RCC 7860 (cell line): ENCODE results near the gene SYTL3.
"Not testable (repeated sequence)": the region's sequence is repeated elsewhere in the genome, so short reads cannot be mapped to it uniquely, and the experiment has no call there.

Source experiments
- DNase-seq: peaks from one replicate; pipeline ENCODE4 v3.0.0-alpha.2; 2015; ENCODE audit warnings: low spot score
- FAIRE-seq: peaks from 2 replicates; lab custom pipeline; 2012; peaks lifted over from hg19 to GRCh38; lab: Jason Lieb, UNC

Gene SYTL3

GRCh38 chr6:158661156-158661685 is 11.4 kb downstream of the SYTL3 start:
- FAIRE-seq (no peak), DNase-seq (no peak)

- FAIRE-seq (no peak), DNase-seq (no peak)
These were observed 12.7 kb downstream of the SYTL3 start for GRCh38 chr6:158662607-158662953.

GRCh38 chr6:158662954-158663624 is 13.2 kb downstream of the SYTL3 start:
- DNase-seq, result no peak
- no peak for FAIRE-seq

- no peak for FAIRE-seq
- no peak for DNase-seq
These were observed 13.8 kb downstream of the SYTL3 start for GRCh38 chr6:158663625-158664165.

- FAIRE-seq (no peak), DNase-seq (no peak)
These were observed 15.5 kb downstream of the SYTL3 start for GRCh38 chr6:158665332-158665731.

GRCh38 chr6:158666628-158667359 is 16.9 kb downstream of the SYTL3 start:
- FAIRE-seq, result no peak
- no peak for DNase-seq

- FAIRE-seq (no peak), DNase-seq (no peak)
These were observed 17.6 kb downstream of the SYTL3 start for GRCh38 chr6:158667360-158667981.

- DNase-seq, result no peak
- no peak for FAIRE-seq
These were observed 18.9 kb downstream of the SYTL3 start for GRCh38 chr6:158668707-158669103.

GRCh38 chr6:158669145-158670035 is 19.5 kb downstream of the SYTL3 start:
- FAIRE-seq (peak; percentile 51), DNase-seq (peak; percentile 31)

- DNase-seq, FAIRE-seq: not testable (repeated sequence)
These were observed 22.3 kb downstream of the SYTL3 start for GRCh38 chr6:158672119-158672518.

GRCh38 chr6:158672726-158673125 is 22.9 kb downstream of the SYTL3 start:
- FAIRE-seq (no peak), DNase-seq (no peak)

GRCh38 chr6:158674342-158675131 is 24.7 kb downstream of the SYTL3 start:
- DNase-seq, result no peak
- FAIRE-seq, result no peak

- not testable (repeated sequence) for DNase-seq, FAIRE-seq
These were observed 27.2 kb downstream of the SYTL3 start for GRCh38 chr6:158677094-158677493.

GRCh38 chr6:158677906-158678578 is 28.2 kb downstream of the SYTL3 start:
- FAIRE-seq (no peak), DNase-seq (no peak)

GRCh38 chr6:158680015-158680414 is 30.2 kb downstream of the SYTL3 start:
- FAIRE-seq, result no peak

GRCh38 chr6:158680481-158680880 is 30.6 kb downstream of the SYTL3 start:
- no peak for DNase-seq
- FAIRE-seq, result no peak

More at GRCh38 chr6:158680015-158680414, 30.2 kb downstream of the SYTL3 start:
- DNase-seq, result no peak

- DNase-seq (no peak), FAIRE-seq (no peak)
These were observed 34.5 kb downstream of the SYTL3 start for GRCh38 chr6:158684311-158684710.

- DNase-seq (no peak), FAIRE-seq (no peak)
These were observed 35.0 kb downstream of the SYTL3 start for GRCh38 chr6:158684745-158685324.

GRCh38 chr6:158686311-158686710 is 36.5 kb downstream of the SYTL3 start:
- no peak for FAIRE-seq
- DNase-seq, result no peak
